ENCODE data around the gene WTAP.
A peak's percentile ranks its signal among the peaks of the same experiment; 100 is the strongest.
"Not testable (repeated sequence)": the region's sequence is repeated elsewhere in the genome, so short reads cannot be mapped to it uniquely, and the experiment has no call there.

The WTAP gene

GRCh38 chr6:159722655-159723054 lies 4.7 kb upstream of the WTAP start:
- H3K9me3 ChIP-seq (ENCODE audit: control insufficient read depth, insufficient read depth, low read length) = no peaks in the 10 kb centered on the region
- H3K36me3 ChIP-seq (ENCODE audit: control insufficient read depth, insufficient read depth, low read length) = no peaks in the 10 kb centered on the region
- no peak overlapping the region for H3K4me3 ChIP-seq (ENCODE audit: low read depth, low read length)
- H3K9ac ChIP-seq (ENCODE audit: low read depth, low read length) = no peak overlapping the region
- H3K4me1 ChIP-seq (ENCODE audit: control insufficient read depth, insufficient read depth, low read length) = peaks cover 2% of the 10 kb centered on the region
- H3K27me3 ChIP-seq (ENCODE audit: control insufficient read depth, insufficient read depth, low read length) = no peaks in the 10 kb centered on the region

DNA sequence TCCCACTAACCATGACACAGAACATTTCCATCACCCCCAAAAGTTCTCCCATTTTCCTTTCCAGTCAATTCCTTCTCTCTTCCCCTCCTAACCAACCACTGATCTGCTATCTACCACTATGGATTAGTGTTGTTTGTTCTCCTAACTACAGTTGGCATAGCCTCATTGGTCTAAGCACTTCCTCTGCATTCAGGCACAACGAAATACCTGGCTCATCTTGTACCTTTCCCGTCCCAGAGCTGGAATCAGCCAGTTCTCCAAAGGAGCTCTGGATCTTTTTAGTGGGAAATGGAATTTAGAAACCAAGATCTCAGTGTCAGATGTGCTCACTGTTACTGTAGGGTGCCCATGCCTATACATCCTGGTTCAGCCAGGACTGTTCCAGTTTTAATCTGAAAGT lies 4.0 kb upstream of the WTAP start:
- Histone ChIP-seq H3K9me3 (ENCODE audit: control insufficient read depth, insufficient read depth, low read length) (no peaks in the 10 kb centered on the region), H3K4me1 (ENCODE audit: control insufficient read depth, insufficient read depth, low read length) (peaks cover 2% of the 10 kb centered on the region), H3K4me3 (ENCODE audit: low read depth, low read length) (no peak overlapping the region), H3K9ac (ENCODE audit: low read depth, low read length) (no peak overlapping the region), H3K36me3 (ENCODE audit: control insufficient read depth, insufficient read depth, low read length) (no peaks in the 10 kb centered on the region), H3K27me3 (ENCODE audit: control insufficient read depth, insufficient read depth, low read length) (no peaks in the 10 kb centered on the region)

DNA sequence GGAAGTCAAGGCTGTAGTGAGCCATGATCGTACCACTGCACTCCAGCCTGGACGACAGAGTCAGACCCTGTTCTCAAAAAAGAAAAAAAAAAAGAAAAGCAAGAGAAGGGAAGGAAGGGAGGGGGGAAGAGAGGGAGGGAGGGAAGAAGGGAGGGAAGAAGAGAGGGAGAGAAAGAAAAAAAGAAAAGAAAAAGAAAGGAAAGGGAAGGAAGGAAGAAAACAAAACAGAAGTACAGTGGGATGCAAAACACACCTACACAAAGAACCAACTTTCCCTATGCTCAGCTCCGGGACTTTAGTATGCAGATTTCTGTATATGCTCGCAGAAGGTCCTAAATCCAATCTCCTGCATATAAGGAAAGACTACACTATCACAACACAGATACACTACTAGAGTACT lies 2.5 kb upstream of the WTAP start:
- Histone ChIP-seq H3K36me3 (ENCODE audit: control insufficient read depth, insufficient read depth, low read length) (no peaks in the 10 kb centered on the region), H3K4me3 (ENCODE audit: low read depth, low read length) (no peak overlapping the region), H3K9ac (ENCODE audit: low read depth, low read length) (no peak overlapping the region), H3K9me3 (ENCODE audit: control insufficient read depth, insufficient read depth, low read length) (no peaks in the 10 kb centered on the region), H3K4me1 (ENCODE audit: control insufficient read depth, insufficient read depth, low read length) (peaks cover 9% of the 10 kb centered on the region), H3K27me3 (ENCODE audit: control insufficient read depth, insufficient read depth, low read length) (no peaks in the 10 kb centered on the region)

- H3K9ac ChIP-seq (ENCODE audit: low read depth, low read length); H3K27me3 ChIP-seq (ENCODE audit: control insufficient read depth, insufficient read depth, low read length); H3K4me3 ChIP-seq (ENCODE audit: low read depth, low read length); H3K36me3 ChIP-seq (ENCODE audit: control insufficient read depth, insufficient read depth, low read length); H3K9me3 ChIP-seq (ENCODE audit: control insufficient read depth, insufficient read depth, low read length); H3K4me1 ChIP-seq (ENCODE audit: control insufficient read depth, insufficient read depth, low read length): not testable (repeated sequence)
These were observed 2.1 kb upstream of the WTAP start for GRCh38 chr6:159725208-159725607.

- peaks cover 9% of the 10 kb centered on the region for H3K4me1 ChIP-seq (ENCODE audit: control insufficient read depth, insufficient read depth, low read length)
- H3K4me3 ChIP-seq (ENCODE audit: low read depth, low read length) = peak overlapping the region; percentile 97
- H3K9me3 ChIP-seq (ENCODE audit: control insufficient read depth, insufficient read depth, low read length) = no peaks in the 10 kb centered on the region
- H3K36me3 ChIP-seq (ENCODE audit: control insufficient read depth, insufficient read depth, low read length) = no peaks in the 10 kb centered on the region
- no peaks in the 10 kb centered on the region for H3K27me3 ChIP-seq (ENCODE audit: control insufficient read depth, insufficient read depth, low read length)
- H3K9ac ChIP-seq (ENCODE audit: low read depth, low read length) = peak overlapping the region; percentile 97
These were observed 920 bp upstream of the WTAP start for GRCh38 chr6:159726255-159726917.

- Histone ChIP-seq H3K36me3 (ENCODE audit: control insufficient read depth, insufficient read depth, low read length) (no peaks in the 10 kb centered on the region), H3K9ac (ENCODE audit: low read depth, low read length) (peak overlapping the region; percentile 93), H3K4me1 (ENCODE audit: control insufficient read depth, insufficient read depth, low read length) (peaks cover 9% of the 10 kb centered on the region), H3K27me3 (ENCODE audit: control insufficient read depth, insufficient read depth, low read length) (no peaks in the 10 kb centered on the region), H3K9me3 (ENCODE audit: control insufficient read depth, insufficient read depth, low read length) (no peaks in the 10 kb centered on the region), H3K4me3 (ENCODE audit: low read depth, low read length) (peak overlapping the region; percentile 86)
These were observed 575 bp downstream of the WTAP start for GRCh38 chr6:159727717-159728445.

DNA sequence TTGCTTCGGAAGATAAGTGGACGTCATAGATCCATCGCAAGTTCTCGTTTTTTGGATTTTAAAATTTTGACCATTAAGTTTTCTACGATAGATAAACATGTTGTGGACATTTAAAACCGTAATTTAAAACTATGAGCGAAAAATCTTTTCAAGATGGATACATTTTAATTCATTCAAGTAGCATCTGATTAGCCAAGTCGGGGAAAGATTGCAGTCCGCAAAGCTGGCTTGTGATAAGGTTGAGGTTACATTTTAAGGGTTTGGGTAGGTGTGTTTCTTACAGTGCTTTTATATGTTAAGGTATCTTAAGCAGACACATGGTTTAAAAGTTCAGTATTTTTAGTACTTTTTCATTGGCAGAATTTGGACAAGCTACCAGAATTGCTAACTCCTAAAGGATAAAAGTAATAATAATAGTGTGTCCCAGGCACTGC lies 1.2 kb downstream of the WTAP start:
- Histone ChIP-seq H3K4me3 (ENCODE audit: low read depth, low read length) (peak overlapping the region; percentile 86), H3K9me3 (ENCODE audit: control insufficient read depth, insufficient read depth, low read length) (no peaks in the 10 kb centered on the region), H3K27me3 (ENCODE audit: control insufficient read depth, insufficient read depth, low read length) (no peaks in the 10 kb centered on the region), H3K4me1 (ENCODE audit: control insufficient read depth, insufficient read depth, low read length) (peaks cover 9% of the 10 kb centered on the region), H3K9ac (ENCODE audit: low read depth, low read length) (peak overlapping the region; percentile 28), H3K36me3 (ENCODE audit: control insufficient read depth, insufficient read depth, low read length) (no peaks in the 10 kb centered on the region)

- H3K4me1 ChIP-seq (ENCODE audit: control insufficient read depth, insufficient read depth, low read length) = peaks cover 9% of the 10 kb centered on the region
- H3K9ac ChIP-seq (ENCODE audit: low read depth, low read length) = no peak overlapping the region
- peak overlapping the region; percentile 86 for H3K4me3 ChIP-seq (ENCODE audit: low read depth, low read length)
- no peaks in the 10 kb centered on the region for H3K27me3 ChIP-seq (ENCODE audit: control insufficient read depth, insufficient read depth, low read length)
- H3K36me3 ChIP-seq (ENCODE audit: control insufficient read depth, insufficient read depth, low read length) = no peaks in the 10 kb centered on the region
- H3K9me3 ChIP-seq (ENCODE audit: control insufficient read depth, insufficient read depth, low read length) = no peaks in the 10 kb centered on the region
These were observed 2.5 kb downstream of the WTAP start for GRCh38 chr6:159729598-159730331.

- Histone ChIP-seq H3K4me1 (ENCODE audit: control insufficient read depth, insufficient read depth, low read length) (peaks cover 9% of the 10 kb centered on the region), H3K4me3 (ENCODE audit: low read depth, low read length) (no peak overlapping the region), H3K9ac (ENCODE audit: low read depth, low read length) (no peak overlapping the region), H3K27me3 (ENCODE audit: control insufficient read depth, insufficient read depth, low read length) (no peaks in the 10 kb centered on the region), H3K36me3 (ENCODE audit: control insufficient read depth, insufficient read depth, low read length) (no peaks in the 10 kb centered on the region), H3K9me3 (ENCODE audit: control insufficient read depth, insufficient read depth, low read length) (no peaks in the 10 kb centered on the region)
These were observed 3.0 kb downstream of the WTAP start for GRCh38 chr6:159730332-159730676.

DNA sequence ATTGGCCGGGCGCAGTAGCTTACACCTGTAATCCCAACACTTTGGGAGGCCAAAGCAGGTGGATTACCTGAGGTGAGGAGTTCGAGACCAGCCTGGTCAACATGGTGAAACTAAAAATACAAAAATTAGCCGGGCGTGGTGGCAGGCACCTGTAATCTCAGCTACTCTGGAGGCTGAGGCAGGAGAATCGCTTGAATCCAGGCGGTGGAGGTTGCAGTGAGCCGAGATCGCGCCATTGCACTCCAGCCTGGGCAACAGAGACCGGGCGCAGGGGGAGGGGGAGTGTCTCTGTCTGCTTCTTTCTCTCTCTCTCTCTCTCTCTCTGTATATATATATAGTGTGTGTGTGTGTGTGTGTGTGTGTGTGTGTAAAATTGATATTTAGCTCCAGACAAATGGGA lies 5.2 kb downstream of the WTAP start:
- H3K4me1 ChIP-seq (ENCODE audit: control insufficient read depth, insufficient read depth, low read length); H3K27me3 ChIP-seq (ENCODE audit: control insufficient read depth, insufficient read depth, low read length); H3K4me3 ChIP-seq (ENCODE audit: low read depth, low read length); H3K9ac ChIP-seq (ENCODE audit: low read depth, low read length); H3K36me3 ChIP-seq (ENCODE audit: control insufficient read depth, insufficient read depth, low read length); H3K9me3 ChIP-seq (ENCODE audit: control insufficient read depth, insufficient read depth, low read length): not testable (repeated sequence)

- not testable (repeated sequence) for H3K27me3 ChIP-seq (ENCODE audit: control insufficient read depth, insufficient read depth, low read length); H3K36me3 ChIP-seq (ENCODE audit: control insufficient read depth, insufficient read depth, low read length); H3K4me1 ChIP-seq (ENCODE audit: control insufficient read depth, insufficient read depth, low read length); H3K9ac ChIP-seq (ENCODE audit: low read depth, low read length); H3K4me3 ChIP-seq (ENCODE audit: low read depth, low read length); H3K9me3 ChIP-seq (ENCODE audit: control insufficient read depth, insufficient read depth, low read length)
These were observed 6.1 kb downstream of the WTAP start for GRCh38 chr6:159733395-159733794.

- no peak overlapping the region for H3K4me3 ChIP-seq (ENCODE audit: low read depth, low read length)
- H3K36me3 ChIP-seq (ENCODE audit: control insufficient read depth, insufficient read depth, low read length) = peaks cover 6% of the 10 kb centered on the region
- no peaks in the 10 kb centered on the region for H3K9me3 ChIP-seq (ENCODE audit: control insufficient read depth, insufficient read depth, low read length)
- no peaks in the 10 kb centered on the region for H3K27me3 ChIP-seq (ENCODE audit: control insufficient read depth, insufficient read depth, low read length)
- H3K9ac ChIP-seq (ENCODE audit: low read depth, low read length) = no peak overlapping the region
- H3K4me1 ChIP-seq (ENCODE audit: control insufficient read depth, insufficient read depth, low read length) = no peaks in the 10 kb centered on the region
These were observed 9.6 kb downstream of the WTAP start for GRCh38 chr6:159736908-159737307.

Measured in iPS-15b (cell line).